PC-9 (cell line): ENCODE data around the gene USP44. TPM values are rescaled to one million over a fixed set of nuclear protein-coding genes. Genes with fewer than 3 reads are reported as not detected.
A peak's percentile ranks its signal among the peaks of the same experiment; 100 is the strongest.

Experiments used
- BruUV-seq: library from RNA; stranded (reverse); fragments of 400-500 nt; replicated peaks from 2 replicates; lab custom pipeline; 2021; lab: Mats Ljungman, UMichigan
- CTCF ChIA-PET: fragments of 300-600 bp; sonication (Branson Sonifier 250); formaldehyde crosslinking; loops from one replicate; lab custom pipeline; 2022; ENCODE audit warnings: antibody characterized with exemption; lab: Charles Lee
- POLR2A ChIA-PET: fragments of 300-600 bp; sonication (Branson Sonifier 250); formaldehyde crosslinking; loops from one replicate; lab custom pipeline; 2022; ENCODE audit warnings: antibody characterized with exemption; ENCODE audit not compliant: unreplicated experiment; lab: Charles Lee
- DNase-seq, 2 experiments: peaks; one replicate each; pipeline versions ENCODE4 v3.0.0 to v3.0.0-alpha.2; 2015 to 2022; ENCODE audit warnings: mixed read lengths in 1 of 2
- H2AFZ ChIP-seq: fragments of 200-600 bp; sonication (generic); 2 replicates; pipeline ENCODE4 v1.8.1; 2017; ENCODE audit warnings: antibody characterized with exemption
- H3F3A ChIP-seq: fragments of 200-600 bp; sonication (generic); 2 replicates; pipeline ENCODE4 v1.8.1; 2017; ENCODE audit warnings: antibody characterized with exemption, mild to moderate bottlenecking, low read depth; ENCODE audit not compliant: insufficient read depth
- H3K27ac ChIP-seq: fragments of 200-600 bp; sonication (generic); 2 replicates; pipeline ENCODE4 v1.6.1; 2016; ENCODE audit warnings: mixed run types
- H3K27me3 ChIP-seq: fragments of 200-600 bp; sonication (generic); 2 replicates; pipeline ENCODE4 v1.6.1; 2016; ENCODE audit warnings: low read depth, mixed run types; ENCODE audit not compliant: insufficient read depth
- H3K36me3 ChIP-seq: fragments of 200-600 bp; sonication (generic); 2 replicates; pipeline ENCODE4 v1.6.1; 2016; ENCODE audit warnings: low read depth, mixed run types
- H3K4me1 ChIP-seq: fragments of 200-600 bp; sonication (generic); replicated peaks from 2 replicates; pipeline ENCODE4 v1.6.1; 2016; ENCODE audit warnings: mixed run types; ENCODE audit not compliant: insufficient read depth
- H3K4me2 ChIP-seq: fragments of 200-600 bp; sonication (generic); 2 replicates; pipeline ENCODE4 v1.6.1; 2017; ENCODE audit warnings: mixed run types
- H3K4me3 ChIP-seq: fragments of 200-600 bp; sonication (generic); 2 replicates; pipeline ENCODE4 v1.6.1; 2016; ENCODE audit warnings: mixed run types
- H3K79me2 ChIP-seq: fragments of 200-600 bp; sonication (generic); 2 replicates; pipeline ENCODE4 v1.6.1; 2017; ENCODE audit warnings: low read depth, mixed run types
- H3K9me2 ChIP-seq: fragments of 200-600 bp; sonication (generic); 2 replicates; pipeline ENCODE4 v1.8.1; 2017; ENCODE audit warnings: mild to moderate bottlenecking; ENCODE audit not compliant: insufficient read depth
- H3K9me3 ChIP-seq: fragments of 200-600 bp; sonication (generic); 2 replicates; pipeline ENCODE4 v1.8.1; 2016; ENCODE audit warnings: low read depth; ENCODE audit not compliant: insufficient read depth
- H4K20me1 ChIP-seq: fragments of 200-600 bp; sonication (generic); 2 replicates; pipeline ENCODE4 v1.8.1; 2017; ENCODE audit not compliant: insufficient read depth
- EZH2 ChIP-seq: fragments of 200-600 bp; sonication (generic); IDR thresholded peaks from 2 replicates; pipeline ENCODE4 v1.8.0; 2017; ENCODE audit warnings: antibody characterized with exemption, low read depth
- intact Hi-C: fragments of 100-400 bp; cut with micrococcal nuclease; formaldehyde crosslinking; loops from one replicate; pipeline ENCODE4 v1.10.0; 2022; ENCODE audit not compliant: unreplicated experiment
- total RNA-seq: library from RNA; stranded (reverse); gene quantifications from 2 replicates; pipeline ENCODE4 v1.2.3, GENCODE V29; 2021
- TF ChIP-seq, protein P1 (sequence below): fragments of 200-600 bp; sonication (generic); conservative IDR thresholded peaks from 2 replicates; pipeline ENCODE4 v1.6.1; 2017; ENCODE audit warnings: mixed run types, antibody characterized with exemption, mild to moderate bottlenecking, moderate library complexity

Gene USP44
- total RNA-seq, 1 experiment from 2014 or later: 1.3 TPM

DNA sequence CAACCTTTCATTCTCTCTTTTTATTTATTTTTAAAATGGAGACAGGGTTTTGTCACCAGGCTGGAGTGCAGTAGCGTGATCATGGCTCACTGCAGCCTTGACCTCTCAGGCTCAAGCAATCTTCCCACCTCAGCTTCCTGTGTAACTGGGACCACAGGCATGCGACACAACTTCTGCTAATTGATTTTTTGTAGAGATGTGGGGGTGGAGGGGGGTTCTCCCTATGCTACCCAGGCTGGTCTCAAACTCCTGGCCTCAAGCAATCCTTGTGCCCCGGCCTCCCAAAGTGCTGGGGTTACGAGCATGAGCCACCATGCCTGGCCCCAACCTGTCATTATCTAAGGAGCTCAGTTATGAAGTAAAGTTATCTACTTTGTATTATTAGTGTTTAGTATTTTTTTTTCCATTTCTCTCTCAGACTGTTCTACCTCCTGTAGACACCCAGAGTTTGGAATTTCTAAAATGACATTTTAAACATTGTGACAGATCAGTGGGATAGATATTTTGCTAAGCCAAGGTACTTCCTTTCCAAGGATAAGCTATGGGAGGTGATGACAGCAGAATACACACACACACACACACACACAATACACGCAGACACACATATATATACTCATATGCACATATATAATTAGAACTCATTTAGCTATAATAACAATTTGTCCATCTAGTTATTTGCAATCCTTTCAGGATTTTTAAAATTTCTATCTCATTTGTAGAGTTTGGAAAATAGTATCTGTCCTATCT, 2.1 kb upstream of the USP44 start:
- Histone ChIP-seq H3K4me1 (no peaks in the 10 kb centered on the region; the same call in 1 of the 2 replicates), H2AFZ (no peak overlapping the region), H4K20me1 (no peaks in the 10 kb centered on the region), H3K36me3 (no peaks in the 10 kb centered on the region), H3K4me3 (no peak overlapping the region), H3F3A (no peaks in the 10 kb centered on the region; the same call in 1 of the 2 replicates), H3K9me3 (peaks cover 4% of the 10 kb centered on the region; the same call in 1 of the 2 replicates), H3K9me2 (no peaks in the 10 kb centered on the region), H3K4me2 (no peak overlapping the region), H3K27me3 (no peaks in the 10 kb centered on the region), H3K27ac (no peak overlapping the region), H3K79me2 (no peaks in the 10 kb centered on the region)
- BruUV-seq: no TSS peak
- TF ChIP-seq, protein P1, sequence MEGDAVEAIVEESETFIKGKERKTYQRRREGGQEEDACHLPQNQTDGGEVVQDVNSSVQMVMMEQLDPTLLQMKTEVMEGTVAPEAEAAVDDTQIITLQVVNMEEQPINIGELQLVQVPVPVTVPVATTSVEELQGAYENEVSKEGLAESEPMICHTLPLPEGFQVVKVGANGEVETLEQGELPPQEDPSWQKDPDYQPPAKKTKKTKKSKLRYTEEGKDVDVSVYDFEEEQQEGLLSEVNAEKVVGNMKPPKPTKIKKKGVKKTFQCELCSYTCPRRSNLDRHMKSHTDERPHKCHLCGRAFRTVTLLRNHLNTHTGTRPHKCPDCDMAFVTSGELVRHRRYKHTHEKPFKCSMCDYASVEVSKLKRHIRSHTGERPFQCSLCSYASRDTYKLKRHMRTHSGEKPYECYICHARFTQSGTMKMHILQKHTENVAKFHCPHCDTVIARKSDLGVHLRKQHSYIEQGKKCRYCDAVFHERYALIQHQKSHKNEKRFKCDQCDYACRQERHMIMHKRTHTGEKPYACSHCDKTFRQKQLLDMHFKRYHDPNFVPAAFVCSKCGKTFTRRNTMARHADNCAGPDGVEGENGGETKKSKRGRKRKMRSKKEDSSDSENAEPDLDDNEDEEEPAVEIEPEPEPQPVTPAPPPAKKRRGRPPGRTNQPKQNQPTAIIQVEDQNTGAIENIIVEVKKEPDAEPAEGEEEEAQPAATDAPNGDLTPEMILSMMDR: no peak
- no peak for TF ChIP-seq EZH2
- no peak for DNase-seq
- intact Hi-C loops: no loop called here
- POLR2A ChIA-PET: no interaction called here
- CTCF ChIA-PET: interaction anchor here (0.6 kb wide), 1 partner anchor 510 kb away, joined by 12 read pairs; no protein-coding TSS in a partner anchor

DNA sequence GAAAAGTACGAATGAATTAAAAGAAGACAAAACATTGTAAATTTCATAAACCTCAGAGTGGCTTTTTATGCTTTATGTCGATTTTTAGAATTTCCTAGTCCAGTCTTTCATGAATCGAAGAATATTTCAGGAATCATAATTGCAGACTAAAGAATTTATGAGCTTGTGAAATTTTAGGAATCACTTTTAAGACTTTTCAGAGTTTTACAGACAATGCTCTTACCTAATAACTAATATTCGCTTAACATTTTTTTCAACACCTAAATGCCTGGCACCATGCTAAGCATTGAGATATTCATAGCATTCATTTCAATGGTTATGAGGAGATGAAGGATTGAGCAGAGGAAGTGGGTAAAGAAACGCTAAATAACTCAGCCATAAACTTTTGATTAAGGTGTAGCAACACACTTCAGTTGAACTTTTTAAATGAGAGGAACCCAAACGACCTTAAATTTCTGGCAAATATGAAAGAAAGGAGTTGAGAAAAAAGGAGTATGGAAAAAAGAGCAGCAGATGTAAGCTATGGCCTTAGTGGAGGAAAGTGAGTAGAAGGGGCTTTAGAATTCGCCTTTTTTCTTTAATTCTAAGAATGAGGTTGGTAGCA, 739 bp upstream of the USP44 start:
- Histone ChIP-seq H3K4me3 (no peak overlapping the region), H3K36me3 (no peaks in the 10 kb centered on the region), H3K27me3 (no peaks in the 10 kb centered on the region), H4K20me1 (no peaks in the 10 kb centered on the region), H3K9me3 (peaks cover 4% of the 10 kb centered on the region; the same call in 1 of the 2 replicates), H3K9me2 (no peaks in the 10 kb centered on the region), H3K27ac (no peak overlapping the region), H3K4me2 (no peak overlapping the region), H2AFZ (no peak overlapping the region), H3K79me2 (no peaks in the 10 kb centered on the region), H3F3A (no peaks in the 10 kb centered on the region), H3K4me1 (no peaks in the 10 kb centered on the region; the same call in none of the 2 replicates)
- no peak for DNase-seq
- ChIA-PET POLR2A (no interaction called here), CTCF (interaction anchor here (0.7 kb wide), 1 partner anchor 719 kb away, joined by 16 read pairs; no protein-coding TSS in a partner anchor)
- intact Hi-C loops: no loop called here
- BruUV-seq: no TSS peak
- TF ChIP-seq, protein P1: no peak
- no peak for TF ChIP-seq EZH2

DNA sequence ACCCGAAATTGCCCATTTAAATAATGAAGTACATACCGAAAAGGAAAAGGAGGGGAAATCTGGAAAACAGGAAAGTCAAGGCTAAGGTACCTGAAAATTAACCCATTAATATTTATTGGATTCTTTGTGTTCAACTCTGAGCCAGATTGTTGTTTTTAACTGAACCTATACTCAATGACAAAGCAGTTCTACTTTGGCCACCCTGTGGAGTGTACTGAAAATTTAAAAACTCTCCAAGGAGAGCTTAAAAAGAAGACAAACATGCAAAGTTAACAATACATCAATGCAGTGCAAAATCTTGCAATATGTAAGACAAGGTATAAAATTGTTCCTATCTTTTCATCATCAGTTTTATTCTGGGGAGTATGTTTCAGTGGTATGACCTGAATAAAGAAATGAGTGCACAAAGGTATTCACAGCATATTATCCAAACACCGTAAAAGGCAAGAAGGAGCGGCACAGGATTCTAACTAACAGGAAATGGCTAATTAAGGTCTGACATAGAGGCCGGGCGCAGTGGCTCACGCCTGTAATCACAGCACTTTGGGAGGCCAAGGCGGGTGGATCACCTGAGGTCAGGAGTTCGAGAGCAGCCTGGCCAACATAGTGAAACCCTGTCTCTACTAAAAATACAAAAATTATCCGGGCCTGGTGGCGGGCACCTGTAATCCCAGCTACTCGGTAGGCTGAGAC, 1.7 kb downstream of the USP44 start:
- intact Hi-C loops: no loop called here
- H3K27me3 ChIP-seq: no peaks in the 10 kb centered on the region
- H3K9me3 ChIP-seq: peaks cover 4% of the 10 kb centered on the region; the same call in 1 of the 2 replicates
- H3K4me2 ChIP-seq: peak overlapping the region; percentile 79; the same call in 1 of the 2 replicates
- H3K9me2 ChIP-seq: no peaks in the 10 kb centered on the region
- H3K36me3 ChIP-seq: no peaks in the 10 kb centered on the region
- H4K20me1 ChIP-seq: no peaks in the 10 kb centered on the region
- H3K4me3 ChIP-seq: 0 out of 2 replicates have a peak overlapping the region, but pooled peaks have one; percentile 57
- H2AFZ ChIP-seq: no peak overlapping the region; the same call in 1 of the 2 replicates
- CTCF ChIA-PET: no interaction called here
- H3F3A ChIP-seq: no peaks in the 10 kb centered on the region
- TF ChIP-seq EZH2: no peak
- POLR2A ChIA-PET: no interaction called here
- H3K4me1 ChIP-seq: no peaks in the 10 kb centered on the region; the same call in none of the 2 replicates
- no peak overlapping the region for H3K27ac ChIP-seq
- H3K79me2 ChIP-seq: no peaks in the 10 kb centered on the region
- BruUV-seq: no TSS peak
- DNase-seq: no peak
